ENCODE results near the gene ELK4.

Gene ELK4

GRCh38 chr1:205593967-205594366, 37.8 kb downstream of the ELK4 start:
- ChIA-PET CTCF (interaction anchor here (6.6 kb wide), 1 partner anchor 64 kb away, joined by 146 read pairs; no protein-coding TSS in a partner anchor), POLR2A (interaction anchor here (2.8 kb wide), 1 partner anchor 37 kb away, joined by 16 read pairs; the partner anchor contains the start of gene ELK4)

GRCh38 chr1:205593532-205593931, 38.3 kb downstream of the ELK4 start:
- POLR2A ChIA-PET, result interaction anchor here (2.8 kb wide), 1 partner anchor 38 kb away, joined by 16 read pairs; the partner anchor contains the start of gene ELK4
- TF ChIP-seq ZNF384 (IDR thresholded peaks at IDR 0.05) (no peak), ARNT (IDR thresholded peaks at IDR 0.05) (no peak), PKNOX1 (IDR thresholded peaks at IDR 0.05) (no peak), BHLHE40 (IDR thresholded peaks at IDR 0.05; ENCODE audit: borderline replicate concordance) (no peak), L3MBTL2 (conservative IDR thresholded peaks at IDR 0.05) (no peak), FOXM1 (IDR thresholded peaks at IDR 0.05; ENCODE audit: borderline replicate concordance) (no peak), LEF1 (IDR thresholded peaks at IDR 0.05; ENCODE audit: borderline replicate concordance) (no peak), NFRKB (IDR thresholded peaks at IDR 0.05) (no peak), SUZ12 (IDR thresholded peaks at IDR 0.05) (no peak), HDGF (IDR thresholded peaks at IDR 0.05; ENCODE audit: borderline replicate concordance) (no peak), SP1 (IDR thresholded peaks at IDR 0.05) (no peak), FOXA1 (IDR thresholded peaks at IDR 0.05) (no peak), TARDBP (IDR thresholded peaks at IDR 0.05) (no peak), FOXK2 (IDR thresholded peaks at IDR 0.05) (no peak), ELF4 (IDR thresholded peaks at IDR 0.05) (no peak), CTBP1 (IDR thresholded peaks at IDR 0.05; ENCODE audit: borderline replicate concordance) (no peak)
- CTCF ChIA-PET, result interaction anchor here (0.6 to 6.6 kb wide), 2 partner anchors 51 to 64 kb away, joined by 3 to 146 read pairs; no protein-coding TSS in a partner anchor
- DNase-seq (ENCODE audit: extremely low spot score), result no peak

More at GRCh38 chr1:205593967-205594366, 37.8 kb downstream of the ELK4 start:
- no peak for TF ChIP-seq LEF1 (IDR thresholded peaks at IDR 0.05; ENCODE audit: borderline replicate concordance)
- TF ChIP-seq FOXA1 (IDR thresholded peaks at IDR 0.05), result no peak
- TF ChIP-seq SP1 (IDR thresholded peaks at IDR 0.05), result no peak
- TF ChIP-seq CTBP1 (IDR thresholded peaks at IDR 0.05; ENCODE audit: borderline replicate concordance), result no peak
- no peak for TF ChIP-seq FOXM1 (IDR thresholded peaks at IDR 0.05; ENCODE audit: borderline replicate concordance)
- TF ChIP-seq HDGF (IDR thresholded peaks at IDR 0.05; ENCODE audit: borderline replicate concordance), result no peak
- no peak for TF ChIP-seq SUZ12 (IDR thresholded peaks at IDR 0.05)
- TF ChIP-seq ARNT (IDR thresholded peaks at IDR 0.05), result no peak
- TF ChIP-seq ELF4 (IDR thresholded peaks at IDR 0.05), result no peak
- no peak for TF ChIP-seq BHLHE40 (IDR thresholded peaks at IDR 0.05; ENCODE audit: borderline replicate concordance)
- no peak for TF ChIP-seq ZNF384 (IDR thresholded peaks at IDR 0.05)
- TF ChIP-seq PKNOX1 (IDR thresholded peaks at IDR 0.05), result no peak
- TF ChIP-seq FOXK2 (IDR thresholded peaks at IDR 0.05), result no peak
- no peak for TF ChIP-seq NFRKB (IDR thresholded peaks at IDR 0.05)
- no peak for TF ChIP-seq TARDBP (IDR thresholded peaks at IDR 0.05)
- no peak for TF ChIP-seq L3MBTL2 (conservative IDR thresholded peaks at IDR 0.05)
- DNase-seq (ENCODE audit: extremely low spot score), result no peak

GRCh38 chr1:205592443-205593003, 39.3 kb downstream of the ELK4 start:
- no peak for DNase-seq (ENCODE audit: extremely low spot score)
- CTCF ChIA-PET, result interaction anchor here (0.6 to 6.6 kb wide), 11 partner anchors 9 to 119 kb away, joined by 3 to 146 read pairs (median 6); partner anchors contain the start of gene ELK4
- POLR2A ChIA-PET, result interaction anchor here (1.0 to 3.7 kb wide), 3 partner anchors 16 to 53 kb away, joined by 3 to 35 read pairs (median 3); partner anchors contain the start of gene ELK4
- TF ChIP-seq SUZ12 (IDR thresholded peaks at IDR 0.05) (no peak), LEF1 (IDR thresholded peaks at IDR 0.05; ENCODE audit: borderline replicate concordance) (no peak), BHLHE40 (IDR thresholded peaks at IDR 0.05; ENCODE audit: borderline replicate concordance) (no peak), CTBP1 (IDR thresholded peaks at IDR 0.05; ENCODE audit: borderline replicate concordance) (no peak), ARNT (IDR thresholded peaks at IDR 0.05) (no peak), ZNF384 (IDR thresholded peaks at IDR 0.05) (no peak), FOXK2 (IDR thresholded peaks at IDR 0.05) (no peak)

GRCh38 chr1:205591522-205592351, 40.1 kb downstream of the ELK4 start:
- TF ChIP-seq BHLHE40 (IDR thresholded peaks at IDR 0.05; ENCODE audit: borderline replicate concordance) (no peak), L3MBTL2 (conservative IDR thresholded peaks at IDR 0.05) (no peak; the same call in 1 of the 2 replicates), SP1 (IDR thresholded peaks at IDR 0.05) (no peak), FOXM1 (IDR thresholded peaks at IDR 0.05; ENCODE audit: borderline replicate concordance) (no peak), ELF4 (IDR thresholded peaks at IDR 0.05) (no peak), ARNT (IDR thresholded peaks at IDR 0.05) (no peak), CTBP1 (IDR thresholded peaks at IDR 0.05; ENCODE audit: borderline replicate concordance) (no peak), FOXK2 (IDR thresholded peaks at IDR 0.05) (no peak)
- ChIA-PET CTCF (interaction anchor here (0.5 to 6.6 kb wide), 18 partner anchors 9 to 222 kb away, joined by 3 to 146 read pairs (median 4); partner anchors contain the start of gene ELK4), POLR2A (interaction anchor here (0.6 to 3.7 kb wide), 5 partner anchors 17 to 195 kb away, joined by 3 to 35 read pairs (median 3); partner anchors contain the start of gene ELK4)
- DNase-seq (ENCODE audit: extremely low spot score), result peak; percentile 95

GRCh38 chr1:205590777-205591513, 40.9 kb downstream of the ELK4 start:
- TF ChIP-seq FOXM1 (IDR thresholded peaks at IDR 0.05; ENCODE audit: borderline replicate concordance) (no peak), NFRKB (IDR thresholded peaks at IDR 0.05) (no peak), PKNOX1 (IDR thresholded peaks at IDR 0.05) (no peak), SP1 (IDR thresholded peaks at IDR 0.05) (no peak), HDGF (IDR thresholded peaks at IDR 0.05; ENCODE audit: borderline replicate concordance) (no peak), BHLHE40 (IDR thresholded peaks at IDR 0.05; ENCODE audit: borderline replicate concordance) (no peak), TARDBP (IDR thresholded peaks at IDR 0.05) (no peak), FOXK2 (IDR thresholded peaks at IDR 0.05) (no peak), L3MBTL2 (conservative IDR thresholded peaks at IDR 0.05) (no peak), SUZ12 (IDR thresholded peaks at IDR 0.05) (no peak), CTBP1 (IDR thresholded peaks at IDR 0.05; ENCODE audit: borderline replicate concordance) (no peak), FOXA1 (IDR thresholded peaks at IDR 0.05) (no peak), LEF1 (IDR thresholded peaks at IDR 0.05; ENCODE audit: borderline replicate concordance) (no peak), ARNT (IDR thresholded peaks at IDR 0.05) (no peak), ELF4 (IDR thresholded peaks at IDR 0.05) (no peak)
- ChIA-PET POLR2A (interaction anchor here (1.1 to 3.7 kb wide), 2 partner anchors 38 to 41 kb away, joined by 3 to 35 read pairs; partner anchors contain the start of gene ELK4), CTCF (interaction anchor here (0.5 to 6.6 kb wide), 14 partner anchors 10 to 194 kb away, joined by 3 to 146 read pairs (median 6); partner anchors contain the start of gene ELK4)
- no peak for DNase-seq (ENCODE audit: extremely low spot score)

Measured in HEK293T (cell line).